GM12878 (cell line): ENCODE measurements around the gene EIF4E2. TPM values are rescaled to one million over a fixed set of nuclear protein-coding genes. Genes with fewer than 3 reads are reported as not detected.

Experiments used
- ATAC-seq: fragments of 200-7000 bp; cut with Tn5 transposase; 3 replicates; pipeline ENCODE4 v1.9.1; 2020; ENCODE audit warnings: mild to moderate bottlenecking, moderate library complexity
- BruUV-seq: library from RNA; stranded (reverse); fragments of 400-500 nt; replicated peaks from 2 replicates; lab custom pipeline; 2021; lab: Mats Ljungman, UMichigan
- CTCF ChIA-PET: fragments of 300-600 bp; sonication (Branson Sonifier 250); formaldehyde crosslinking; extraction: SDS; loops from one replicate; lab custom pipeline; 2021; ENCODE audit warnings: inconsistent platforms; lab: Yijun Ruan, JAX
- POLR2A ChIA-PET: fragments of 350-600 bp; formaldehyde crosslinking; extraction: SDS; loops from one replicate; lab custom pipeline; 2021; ENCODE audit warnings: inconsistent platforms; lab: Charles Lee
- RAD21 ChIA-PET: fragments of 300-600 bp; sonication (Branson Sonifier 250); formaldehyde crosslinking; loops from one replicate; lab custom pipeline; 2023; ENCODE audit warnings: antibody characterized with exemption; ENCODE audit not compliant: unreplicated experiment; lab: Charles Lee
- SMC1A ChIA-PET: fragments of 300-600 bp; sonication (Branson Sonifier 250); formaldehyde crosslinking; loops from one replicate; lab custom pipeline; 2023; ENCODE audit not compliant: unreplicated experiment, uncharacterized antibody; lab: Charles Lee
- DNase-seq: peaks from one replicate; pipeline ENCODE4 v3.0.0-alpha.2; 2011; ENCODE audit warnings: low read depth, low spot score
- FAIRE-seq: peaks from 3 replicates; lab custom pipeline; 2011; peaks lifted over from hg19 to GRCh38; lab: Jason Lieb, UNC
- H2AFZ ChIP-seq: 2 replicates; pipeline ENCODE4 v1.6.0; 2011; ENCODE audit warnings: low read depth, low read length, control low read depth; ENCODE audit not compliant: control insufficient read depth
- H3K27ac ChIP-seq: 2 replicates; pipeline ENCODE4 v1.5.1; 2011; ENCODE audit warnings: control low read depth; ENCODE audit not compliant: control insufficient read depth, insufficient read depth
- H3K27me3 ChIP-seq, 2 experiments: replicated peaks in 1 of 2; 2 replicates each; pipeline versions ENCODE4 v1.6.0 to v1.6.1; 2011; ENCODE audit warnings: low read length in 1 of 2; ENCODE audit not compliant: control insufficient read depth in 2 of 2, insufficient read depth in 2 of 2
- H3K36me3 ChIP-seq, 2 experiments: 2 replicates each; pipeline ENCODE4 v1.5.1; 2011; ENCODE audit warnings: low read length in 1 of 2; ENCODE audit not compliant: control insufficient read depth in 2 of 2, insufficient read depth in 2 of 2
- H3K4me1 ChIP-seq: 2 replicates; pipeline ENCODE4 v1.6.1; 2011; ENCODE audit warnings: mild to moderate bottlenecking, low read length, moderate library complexity, mixed read lengths; ENCODE audit not compliant: control insufficient read depth, insufficient read depth
- H3K4me2 ChIP-seq: 2 replicates; pipeline ENCODE4 v1.6.0; 2011; ENCODE audit warnings: control low read depth; ENCODE audit not compliant: control insufficient read depth, insufficient read depth
- H3K4me3 ChIP-seq: fragments of 200-600 bp; sonication (generic); 2 replicates; pipeline ENCODE4 v1.5.1; 2016
- H3K79me2 ChIP-seq: 2 replicates; pipeline ENCODE4 v1.6.0; 2011; ENCODE audit warnings: low read length; ENCODE audit not compliant: control insufficient read depth, insufficient read depth
- H3K9ac ChIP-seq: 2 replicates; pipeline ENCODE4 v1.8.0; 2011; ENCODE audit warnings: low read length, control low read depth, mixed read lengths; ENCODE audit not compliant: control insufficient read depth, insufficient read depth
- H3K9me3 ChIP-seq: replicated peaks from 3 replicates; pipeline ENCODE4 v1.5.1; 2011; ENCODE audit warnings: mild to moderate bottlenecking, low read length; ENCODE audit not compliant: control insufficient read depth, insufficient read depth
- H4K20me1 ChIP-seq: 2 replicates; pipeline ENCODE4 v1.6.0; 2011; ENCODE audit not compliant: control insufficient read depth, insufficient read depth
- CBX5 ChIP-seq: sonication (generic); IDR thresholded peaks from 2 replicates; pipeline ENCODE4 v1.6.1; 2016; ENCODE audit warnings: low read depth, moderate library complexity, mild to moderate bottlenecking, inconsistent platforms
- DPF2 ChIP-seq: fragments of 450-650 bp; IDR thresholded peaks from 2 replicates; pipeline ENCODE4 v1.6.1; 2017; ENCODE audit warnings: mild to moderate bottlenecking
- HCFC1 ChIP-seq: fragments of 150-350 bp; IDR thresholded peaks from 2 replicates; pipeline ENCODE4 v1.6.1; 2014; ENCODE audit warnings: low read length
- HDAC6 ChIP-seq: fragments of 200-600 bp; sonication (generic); IDR thresholded peaks from one replicate; pipeline ENCODE4 v1.8.0; 2017; ENCODE audit warnings: antibody characterized with exemption; ENCODE audit not compliant: unreplicated experiment
- IRF5 ChIP-seq: fragments of 450-650 bp; IDR thresholded peaks from 2 replicates; pipeline ENCODE4 v1.6.1; 2017; ENCODE audit warnings: borderline replicate concordance
- KDM1A ChIP-seq: fragments of 200-600 bp; sonication (generic); IDR thresholded peaks from 2 replicates; pipeline ENCODE4 v1.6.1; 2016; ENCODE audit warnings: borderline replicate concordance
- KLF5 ChIP-seq: fragments of 450-650 bp; IDR thresholded peaks from 2 replicates; pipeline ENCODE4 v1.6.1; 2014; ENCODE audit warnings: mild to moderate bottlenecking; ENCODE audit not compliant: partially characterized antibody
- NKRF ChIP-seq: fragments of 450-650 bp; conservative IDR thresholded peaks from 2 replicates; pipeline ENCODE4 v1.6.1; 2017; ENCODE audit warnings: mild to moderate bottlenecking, moderate library complexity
- NR2F1 ChIP-seq: fragments of 450-650 bp; conservative IDR thresholded peaks from 2 replicates; pipeline ENCODE4 v1.6.1; 2017; ENCODE audit warnings: mild to moderate bottlenecking
- PBX3 ChIP-seq: IDR thresholded peaks from 2 replicates; pipeline ENCODE4 v1.6.1; 2011; ENCODE audit warnings: mild to moderate bottlenecking, low read depth, low read length, moderate library complexity; ENCODE audit not compliant: insufficient replicate concordance
- SMC3 ChIP-seq: IDR thresholded peaks from 2 replicates; pipeline ENCODE4 v1.6.1; 2011; ENCODE audit warnings: low read length, improper control_type of control experiment, borderline replicate concordance
- in situ Hi-C: fragments of 300-500 bp; cut with MboI; formaldehyde crosslinking; loops from 9 replicates; pipeline ENCODE4 v1.14.3; 2018; ENCODE audit warnings: mixed read lengths
- intact Hi-C: fragments of 100-400 bp; cut with micrococcal nuclease; formaldehyde crosslinking; loops from one replicate; pipeline ENCODE4 v1.14.2; 2022; ENCODE audit not compliant: unreplicated experiment
- polyA plus RNA-seq, 11 experiments: library from polyadenylated mRNA; depleted of rRNA in 4 of 11; unstranded in 6 of 11; stranded (reverse) in 5 of 11; fragments of >200 nt; fragmentation: Nextera tagmentation in 4 of 11; fragmentation: Illumina TruSeq in 1 of 11; extraction: Ambion mirVana in 4 of 11; extraction: Trizol in 1 of 11; gene quantifications; 1 replicate in 1 of 11; 2 replicates in 10 of 11; pipeline versions ENCODE4 v1.2.1 to v1.2.3, GENCODE V29; 2011 to 2016; ENCODE audit warnings: inconsistent platforms in 2 of 11, missing spikeins in 2 of 11, low read depth in 1 of 11
- total RNA-seq, 4 experiments: library from RNA; depleted of rRNA in 3 of 4; stranded (reverse); fragments of >200 nt in 3 of 4; fragmentation: Illumina TruSeq in 1 of 4; extraction: Trizol in 1 of 4; gene quantifications; 2 replicates each; pipeline versions ENCODE4 v1.2.1 to v1.2.3, GENCODE V29; 2013 to 2021
- TF ChIP-seq, protein P1 (sequence below): fragments of 450-650 bp; IDR thresholded peaks from 2 replicates; pipeline ENCODE4 v1.6.1; 2016; ENCODE audit warnings: mild to moderate bottlenecking
- TF ChIP-seq, protein P2 (sequence below): fragments of 450-650 bp; IDR thresholded peaks from 2 replicates; pipeline ENCODE4 v1.6.1; 2017; ENCODE audit warnings: antibody characterized with exemption, mild to moderate bottlenecking, moderate library complexity

Gene EIF4E2
- total and polyA plus RNA-seq, 10 of the 15 experiments (the other 5 are each of a cell fraction or from before 2014, with no cell fraction given), result 56.1 to 158 (median 110) TPM

DNA sequence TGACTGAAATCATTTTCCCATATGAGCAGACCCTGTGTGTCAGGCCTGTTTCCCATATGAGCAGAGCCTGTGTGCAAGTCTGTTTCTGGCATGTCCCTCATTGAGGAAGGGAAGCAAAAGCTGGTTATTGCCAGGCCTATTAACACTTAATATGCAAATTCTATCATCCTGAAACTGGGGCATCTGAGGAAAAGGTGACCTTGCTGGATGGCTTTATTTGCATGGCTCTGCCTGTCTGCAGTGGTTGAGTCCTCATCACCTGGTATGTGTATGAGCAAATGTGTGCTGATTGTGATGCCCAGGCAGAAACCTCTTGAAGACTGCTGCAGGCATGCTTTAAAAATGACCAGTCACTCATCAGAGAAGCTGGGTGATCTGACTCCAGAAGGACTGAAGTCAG, 31.2 kb downstream of the EIF4E2 start:
- FAIRE-seq (no peak), ATAC-seq (no peak), DNase-seq (no peak)
- Histone ChIP-seq H3K27ac (no peak overlapping the region), H3K79me2 (no peaks in the 10 kb centered on the region), H3K9ac (no peak overlapping the region), H3K36me3 (peaks cover 0 to 17% of the 10 kb centered on the region in 2 experiments; a peak in 2 of 4 replicates), H3K4me1 (peaks cover 8% of the 10 kb centered on the region; the same call in 1 of the 2 replicates), H3K4me2 (no peak overlapping the region), H3K27me3 (no peaks in the 10 kb centered on the region), H3K9me3 (no peaks in the 10 kb centered on the region), H2AFZ (no peak overlapping the region), H4K20me1 (no peaks in the 10 kb centered on the region), H3K4me3 (no peak overlapping the region)
- in situ Hi-C loops (no loop called here), intact Hi-C loops (no loop called here)
- POLR2A ChIA-PET, result no interaction called here
- SMC1A ChIA-PET, result no interaction called here
- RAD21 ChIA-PET, result no interaction called here
- CTCF ChIA-PET, result no interaction called here
- no TSS peak for BruUV-seq
- TF ChIP-seq, protein P1, sequence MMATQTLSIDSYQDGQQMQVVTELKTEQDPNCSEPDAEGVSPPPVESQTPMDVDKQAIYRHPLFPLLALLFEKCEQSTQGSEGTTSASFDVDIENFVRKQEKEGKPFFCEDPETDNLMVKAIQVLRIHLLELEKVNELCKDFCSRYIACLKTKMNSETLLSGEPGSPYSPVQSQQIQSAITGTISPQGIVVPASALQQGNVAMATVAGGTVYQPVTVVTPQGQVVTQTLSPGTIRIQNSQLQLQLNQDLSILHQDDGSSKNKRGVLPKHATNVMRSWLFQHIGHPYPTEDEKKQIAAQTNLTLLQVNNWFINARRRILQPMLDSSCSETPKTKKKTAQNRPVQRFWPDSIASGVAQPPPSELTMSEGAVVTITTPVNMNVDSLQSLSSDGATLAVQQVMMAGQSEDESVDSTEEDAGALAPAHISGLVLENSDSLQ, result no peak
- TF ChIP-seq KLF5, result no peak
- TF ChIP-seq IRF5, result no peak
- TF ChIP-seq KDM1A, result no peak
- TF ChIP-seq DPF2, result no peak
- TF ChIP-seq, protein P2, sequence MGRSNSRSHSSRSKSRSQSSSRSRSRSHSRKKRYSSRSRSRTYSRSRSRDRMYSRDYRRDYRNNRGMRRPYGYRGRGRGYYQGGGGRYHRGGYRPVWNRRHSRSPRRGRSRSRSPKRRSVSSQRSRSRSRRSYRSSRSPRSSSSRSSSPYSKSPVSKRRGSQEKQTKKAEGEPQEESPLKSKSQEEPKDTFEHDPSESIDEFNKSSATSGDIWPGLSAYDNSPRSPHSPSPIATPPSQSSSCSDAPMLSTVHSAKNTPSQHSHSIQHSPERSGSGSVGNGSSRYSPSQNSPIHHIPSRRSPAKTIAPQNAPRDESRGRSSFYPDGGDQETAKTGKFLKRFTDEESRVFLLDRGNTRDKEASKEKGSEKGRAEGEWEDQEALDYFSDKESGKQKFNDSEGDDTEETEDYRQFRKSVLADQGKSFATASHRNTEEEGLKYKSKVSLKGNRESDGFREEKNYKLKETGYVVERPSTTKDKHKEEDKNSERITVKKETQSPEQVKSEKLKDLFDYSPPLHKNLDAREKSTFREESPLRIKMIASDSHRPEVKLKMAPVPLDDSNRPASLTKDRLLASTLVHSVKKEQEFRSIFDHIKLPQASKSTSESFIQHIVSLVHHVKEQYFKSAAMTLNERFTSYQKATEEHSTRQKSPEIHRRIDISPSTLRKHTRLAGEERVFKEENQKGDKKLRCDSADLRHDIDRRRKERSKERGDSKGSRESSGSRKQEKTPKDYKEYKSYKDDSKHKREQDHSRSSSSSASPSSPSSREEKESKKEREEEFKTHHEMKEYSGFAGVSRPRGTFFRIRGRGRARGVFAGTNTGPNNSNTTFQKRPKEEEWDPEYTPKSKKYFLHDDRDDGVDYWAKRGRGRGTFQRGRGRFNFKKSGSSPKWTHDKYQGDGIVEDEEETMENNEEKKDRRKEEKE, result no peak
- TF ChIP-seq HCFC1, result no peak
- TF ChIP-seq HDAC6, result no peak
- TF ChIP-seq SMC3, result no peak
- no peak for TF ChIP-seq NR2F1
- no peak for TF ChIP-seq NKRF
- TF ChIP-seq PBX3, result no peak
- no peak for TF ChIP-seq CBX5
